Astrocyte of the spinal cord (primary cell): ENCODE measurements around the gene PPP1R12A.
"Not testable (repeated sequence)": the region's sequence is repeated elsewhere in the genome, so short reads cannot be mapped to it uniquely, and the experiment has no call there.

ENCODE experiments used
- DNase-seq: peaks from one replicate; pipeline ENCODE4 v3.0.0; 2011; ENCODE audit warnings: low read depth, low spot score
- H3K4me3 ChIP-seq: 2 replicates; pipeline ENCODE4 v1.5.1; 2011; ENCODE audit warnings: low read depth, mild to moderate bottlenecking, low read length, moderate library complexity
- CTCF ChIP-seq: IDR thresholded peaks from 2 replicates; pipeline ENCODE4 v1.5.1; 2012; ENCODE audit warnings: low read depth, mild to moderate bottlenecking, low read length, inconsistent platforms
- in situ Hi-C: cut with HindIII; loops from 2 replicates; pipeline ENCODE4 v1.10.0; 2017; ENCODE audit warnings: low sequenced_read_pairs

Gene PPP1R12A

GRCh38 chr12:79886917-79887519, 47.9 kb downstream of the PPP1R12A start:
- in situ Hi-C loops = no loop called here
- DNase-seq = peak; percentile 72
- no peak overlapping the region for H3K4me3 ChIP-seq
- peak; percentile 63 for TF ChIP-seq CTCF

- peak; percentile 39 for DNase-seq
- H3K4me3 ChIP-seq = no peak overlapping the region
- in situ Hi-C loops = no loop called here
- no peak for TF ChIP-seq CTCF
These were observed 48.9 kb downstream of the PPP1R12A start for GRCh38 chr12:79885911-79886490.

- in situ Hi-C loops = no loop called here
- TF ChIP-seq CTCF = no peak
- peak; percentile 36 for DNase-seq
- no peak overlapping the region for H3K4me3 ChIP-seq
These were observed 50.4 kb downstream of the PPP1R12A start for GRCh38 chr12:79884401-79885006.

- H3K4me3 ChIP-seq = no peak overlapping the region
- TF ChIP-seq CTCF = no peak
- peak; percentile 65 for DNase-seq
- in situ Hi-C loops = no loop called here
These were observed 51.7 kb downstream of the PPP1R12A start for GRCh38 chr12:79883216-79883615.

GRCh38 chr12:79881351-79881750, 53.5 kb downstream of the PPP1R12A start:
- no peak for TF ChIP-seq CTCF
- in situ Hi-C loops = no loop called here
- DNase-seq = no peak
- no peak overlapping the region for H3K4me3 ChIP-seq

- DNase-seq, in situ Hi-C loops, H3K4me3 ChIP-seq: not testable (repeated sequence)
These were observed 56.4 kb downstream of the PPP1R12A start for GRCh38 chr12:79878506-79878905.

GRCh38 chr12:79877246-79877645, 57.7 kb downstream of the PPP1R12A start:
- in situ Hi-C loops = no loop called here
- no peak for TF ChIP-seq CTCF
- no peak for DNase-seq
- no peak overlapping the region for H3K4me3 ChIP-seq
